Gastroesophageal sphincter (tissue), 3 donors: ENCODE data around the gene INPP4B.

Source experiments
- POLR2A ChIP-seq, 2 donors: fragments of 450-650 bp; IDR thresholded peaks; one replicate each; pipeline ENCODE4 v1.6.1; 2017; ENCODE audit warnings: antibody characterized with exemption in 2 of 2, mild to moderate bottlenecking in 2 of 2, moderate library complexity in 1 of 2
- POLR2AphosphoS5 ChIP-seq: sonication (generic); formaldehyde crosslinking; IDR thresholded peaks from one replicate; pipeline ENCODE4 v1.6.1; 2017; ENCODE audit warnings: antibody characterized with exemption
- TF ChIP-seq, protein P1 (sequence below), 4 experiments: fragments of 200-600 bp in 2 of 4; fragments of 450-650 bp in 2 of 4; sonication (generic) in 1 of 4; IDR thresholded peaks; one replicate each; pipeline ENCODE4 v1.5.1; 2017 to 2019; ENCODE audit warnings: antibody characterized with exemption in 4 of 4, mild to moderate bottlenecking in 2 of 4, moderate library complexity in 2 of 4

DNA sequence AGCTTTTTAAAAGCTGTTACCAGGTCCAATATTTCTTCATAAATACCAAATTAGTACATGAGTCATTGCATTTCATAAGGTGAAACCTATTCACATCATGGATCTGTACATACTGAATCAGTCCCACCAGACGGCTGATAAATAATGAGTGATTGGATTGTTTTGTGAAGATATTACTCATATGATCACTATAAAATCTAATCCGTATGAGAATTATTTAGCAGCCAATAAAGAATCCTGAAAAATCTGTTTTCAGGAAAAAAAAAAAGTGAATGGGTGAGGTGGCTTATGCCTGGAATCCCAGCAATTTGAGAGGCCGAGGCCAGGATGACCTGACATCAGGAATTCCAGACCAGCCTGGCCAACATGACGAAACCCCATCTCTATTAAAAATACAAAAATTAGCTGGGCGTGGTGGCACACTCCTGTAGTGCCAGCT is 438.1 kb downstream of the INPP4B start:
- TF ChIP-seq POLR2A (IDR thresholded peaks at IDR 0.05) (no peak), POLR2AphosphoS5 (no peak)
- TF ChIP-seq, protein P1, sequence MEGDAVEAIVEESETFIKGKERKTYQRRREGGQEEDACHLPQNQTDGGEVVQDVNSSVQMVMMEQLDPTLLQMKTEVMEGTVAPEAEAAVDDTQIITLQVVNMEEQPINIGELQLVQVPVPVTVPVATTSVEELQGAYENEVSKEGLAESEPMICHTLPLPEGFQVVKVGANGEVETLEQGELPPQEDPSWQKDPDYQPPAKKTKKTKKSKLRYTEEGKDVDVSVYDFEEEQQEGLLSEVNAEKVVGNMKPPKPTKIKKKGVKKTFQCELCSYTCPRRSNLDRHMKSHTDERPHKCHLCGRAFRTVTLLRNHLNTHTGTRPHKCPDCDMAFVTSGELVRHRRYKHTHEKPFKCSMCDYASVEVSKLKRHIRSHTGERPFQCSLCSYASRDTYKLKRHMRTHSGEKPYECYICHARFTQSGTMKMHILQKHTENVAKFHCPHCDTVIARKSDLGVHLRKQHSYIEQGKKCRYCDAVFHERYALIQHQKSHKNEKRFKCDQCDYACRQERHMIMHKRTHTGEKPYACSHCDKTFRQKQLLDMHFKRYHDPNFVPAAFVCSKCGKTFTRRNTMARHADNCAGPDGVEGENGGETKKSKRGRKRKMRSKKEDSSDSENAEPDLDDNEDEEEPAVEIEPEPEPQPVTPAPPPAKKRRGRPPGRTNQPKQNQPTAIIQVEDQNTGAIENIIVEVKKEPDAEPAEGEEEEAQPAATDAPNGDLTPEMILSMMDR (IDR thresholded peaks at IDR 0.05) = no peak
